ENCODE data around the gene OR4D11. TPM values are rescaled to one million over a fixed set of nuclear protein-coding genes. Genes with fewer than 3 reads are reported as not detected.

OR4D11 gene
- total and polyA plus RNA-seq, 2 of the 13 experiments (the other 11 are each of a cell fraction or from before 2014, with no cell fraction given) = not detected

GRCh38 chr11:59550368-59550841 is 47.0 kb downstream of the OR4D11 start (continued):
- TF ChIP-seq ZNF775 (CRISPR knock-in tag; IDR thresholded peaks at IDR 0.05; ENCODE audit: borderline replicate concordance) (0 out of 2 replicates have a peak, but pooled peaks have one; percentile 30), KDM3A (CRISPR knock-in tag; IDR thresholded peaks at IDR 0.05; ENCODE audit: low read depth) (no peak), RFXAP (CRISPR knock-in tag; IDR thresholded peaks at IDR 0.05; ENCODE audit: borderline replicate concordance) (peak; percentile 62; the same call in 1 of the 2 replicates), ZBTB39 (CRISPR knock-in tag; IDR thresholded peaks at IDR 0.05) (0 out of 2 replicates have a peak, but pooled peaks have one; percentile 59), SIN3B (IDR thresholded peaks at IDR 0.05; ENCODE audit: low read length) (no peak; the same call in 1 of the 2 replicates), ZBTB7B (CRISPR knock-in tag; IDR thresholded peaks at IDR 0.05) (peak; percentile 45; the same call in 1 of the 2 replicates), MAFF (IDR thresholded peaks at IDR 0.05; ENCODE audit: low read depth, low read length) (no peak), ZNF343 (CRISPR knock-in tag; IDR thresholded peaks at IDR 0.05) (no peak; the same call in 1 of the 2 replicates), ZNF251 (CRISPR knock-in tag; IDR thresholded peaks at IDR 0.05) (0 out of 2 replicates have a peak, but pooled peaks have one; percentile 64), ZNF10 (CRISPR knock-in tag; IDR thresholded peaks at IDR 0.05; ENCODE audit: borderline replicate concordance, low read depth) (no peak), ZIK1 (CRISPR knock-in tag; IDR thresholded peaks at IDR 0.05; ENCODE audit: borderline replicate concordance, low read depth) (no peak), ZNF777 (CRISPR knock-in tag; IDR thresholded peaks at IDR 0.05) (peak; percentile 43; the same call in 1 of the 2 replicates), MBD4 (IDR thresholded peaks at IDR 0.05; ENCODE audit: borderline replicate concordance, low read length) (no peak), ATF7-NPFF (CRISPR knock-in tag; IDR thresholded peaks at IDR 0.05; ENCODE audit: low read depth) (peak; percentile 70), NFAT5 (CRISPR knock-in tag; IDR thresholded peaks at IDR 0.05) (no peak), HDAC1 (CRISPR knock-in tag; IDR thresholded peaks at IDR 0.05) (peak; percentile 63), RORA (CRISPR knock-in tag; IDR thresholded peaks at IDR 0.05) (no peak; the same call in none of the 2 replicates), TOPORS (CRISPR knock-in tag; IDR thresholded peaks at IDR 0.05) (0 out of 2 replicates have a peak, but pooled peaks have one; percentile 58)
